K562 (cell line): Measurements from ENCODE around the gene OR2AJ1. TPM values are rescaled to one million over a fixed set of nuclear protein-coding genes. Genes with fewer than 3 reads are reported as not detected.

Source experiments
- ARID1B ChIP-seq: fragments of 450-650 bp; IDR thresholded peaks from 2 replicates; pipeline ENCODE4 v1.6.1; 2016; ENCODE audit warnings: antibody characterized with exemption, mild to moderate bottlenecking, inconsistent platforms
- DPF2 ChIP-seq: fragments of 450-650 bp; IDR thresholded peaks from 2 replicates; pipeline ENCODE4 v1.6.1; 2016
- HMBOX1 ChIP-seq: sonication (generic); IDR thresholded peaks from 2 replicates; pipeline ENCODE4 v1.6.1; 2016
- KDM2B ChIP-seq: fragments of 250-450 bp; sonication (Bioruptor Pico); IDR thresholded peaks from 2 replicates; pipeline ENCODE4 v1.8.0; 2021; ENCODE audit warnings: mild to moderate bottlenecking, moderate library complexity
- MTA2 ChIP-seq: fragments of 450-650 bp; IDR thresholded peaks from 2 replicates; pipeline ENCODE4 v1.6.1; 2016; ENCODE audit warnings: low read depth
- NCOA2 ChIP-seq, 2 experiments: fragments of 450-650 bp; IDR thresholded peaks; 2 replicates each; pipeline ENCODE4 v1.6.1; 2018; ENCODE audit warnings: mild to moderate bottlenecking in 2 of 2, moderate library complexity in 1 of 2; ENCODE audit not compliant: partially characterized antibody in 2 of 2
- PRMT5 ChIP-seq: sonication (generic); formaldehyde crosslinking; IDR thresholded peaks from 2 replicates; pipeline ENCODE4 v1.5.0; 2020; ENCODE audit warnings: missing genetic modification reagents
- TAF1 ChIP-seq: IDR thresholded peaks from 2 replicates; pipeline ENCODE4 v1.6.1; 2011; ENCODE audit warnings: mild to moderate bottlenecking, low read length, moderate library complexity; ENCODE audit not compliant: insufficient read depth, control insufficient read depth, severe bottlenecking; ENCODE audit errors: extremely low read depth
- ZBTB40 ChIP-seq, 2 experiments: fragments of 450-650 bp in 1 of 2; sonication (generic) in 1 of 2; formaldehyde crosslinking in 1 of 2; IDR thresholded peaks; 2 replicates each; pipeline versions ENCODE4 v1.7.1 to v1.9.0; 2016 to 2022; ENCODE audit warnings: inconsistent platforms in 1 of 2, mild to moderate bottlenecking in 1 of 2, missing genetic modification reagents in 1 of 2
- ZNF197 ChIP-seq: fragments of 200-800 bp; sonication (Bioruptor generic); IDR thresholded peaks from 2 replicates; pipeline ENCODE4 v1.6.1; 2016; ENCODE audit warnings: low read depth, missing genetic modification characterization, missing compliant biosample characterization
- ZNF280B ChIP-seq: fragments of 250-450 bp; sonication (Bioruptor Pico); IDR thresholded peaks from 2 replicates; pipeline ENCODE4 v1.5.1; 2021; ENCODE audit warnings: mild to moderate bottlenecking
- ZNF644 ChIP-seq: fragments of 200-800 bp; sonication (Bioruptor generic); IDR thresholded peaks from 2 replicates; pipeline ENCODE4 v1.6.1; 2016; ENCODE audit warnings: low read depth, missing genetic modification characterization, missing compliant biosample characterization
- polyA plus RNA-seq, 8 experiments: library from polyadenylated mRNA; depleted of rRNA in 4 of 8; stranded (reverse) in 5 of 8; unstranded in 3 of 8; fragments of >200 nt; fragmentation: Nextera tagmentation in 2 of 8; fragmentation: Illumina TruSeq in 1 of 8; extraction: Ambion mirVana in 2 of 8; extraction: Trizol in 1 of 8; gene quantifications; 2 replicates each; pipeline versions ENCODE4 v1.2.1 to v1.2.3, GENCODE V29; 2011 to 2014; ENCODE audit warnings: inconsistent platforms in 1 of 8, missing spikeins in 1 of 8
- total RNA-seq, 7 experiments: library from RNA; depleted of rRNA in 6 of 7; stranded (reverse); fragments of >200 nt in 6 of 7; fragmentation: Illumina TruSeq in 2 of 7; extraction: Trizol in 2 of 7; gene quantifications; 2 replicates each; pipeline versions ENCODE4 v1.2.1 to v1.2.3, GENCODE V29; 2011 to 2021; ENCODE audit warnings: low replicate concordance in 1 of 7
- TF ChIP-seq, protein P1 (sequence below): fragments of 250-450 bp; sonication (Bioruptor Pico); IDR thresholded peaks from 2 replicates; pipeline ENCODE4 v1.8.0; 2022; ENCODE audit warnings: moderate library complexity, mild to moderate bottlenecking, inconsistent platforms
- TF ChIP-seq, protein P2 (sequence below): fragments of 450-650 bp; conservative IDR thresholded peaks from 2 replicates; pipeline ENCODE4 v1.6.1; 2016; ENCODE audit warnings: missing genetic modification characterization, low read depth, mild to moderate bottlenecking, missing compliant biosample characterization, moderate library complexity

OR2AJ1 gene
- total and polyA plus RNA-seq, 9 of the 15 experiments (the other 6 are each of a cell fraction or from before 2014, with no cell fraction given) = not detected

- no peak for TF ChIP-seq TAF1
- no peak for TF ChIP-seq ZNF197
- TF ChIP-seq DPF2 = peak; percentile 44; the same call in 1 of the 2 replicates
- TF ChIP-seq, protein P1, sequence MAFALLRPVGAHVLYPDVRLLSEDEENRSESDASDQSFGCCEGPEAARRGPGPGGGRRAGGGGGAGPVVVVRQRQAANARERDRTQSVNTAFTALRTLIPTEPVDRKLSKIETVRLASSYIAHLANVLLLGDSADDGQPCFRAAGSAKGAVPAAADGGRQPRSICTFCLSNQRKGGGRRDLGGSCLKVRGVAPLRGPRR (CRISPR knock-in tag) = 0 out of 2 replicates have a peak, but pooled peaks have one; percentile 28
- TF ChIP-seq ZNF280B = no peak
- TF ChIP-seq ZBTB40 (IDR thresholded peaks at IDR 0.05) = peak; percentile 73
- no peak for TF ChIP-seq ZBTB40 (CRISPR knock-in tag; IDR thresholded peaks at IDR 0.05)
- no peak for TF ChIP-seq NCOA2 (IDR thresholded peaks at IDR 0.05; ENCODE audit: partially characterized antibody in 2 of 2)
- no peak for TF ChIP-seq ZNF644
- TF ChIP-seq HMBOX1 = peak; percentile 56; the same call in 1 of the 2 replicates
- TF ChIP-seq, protein P2, sequence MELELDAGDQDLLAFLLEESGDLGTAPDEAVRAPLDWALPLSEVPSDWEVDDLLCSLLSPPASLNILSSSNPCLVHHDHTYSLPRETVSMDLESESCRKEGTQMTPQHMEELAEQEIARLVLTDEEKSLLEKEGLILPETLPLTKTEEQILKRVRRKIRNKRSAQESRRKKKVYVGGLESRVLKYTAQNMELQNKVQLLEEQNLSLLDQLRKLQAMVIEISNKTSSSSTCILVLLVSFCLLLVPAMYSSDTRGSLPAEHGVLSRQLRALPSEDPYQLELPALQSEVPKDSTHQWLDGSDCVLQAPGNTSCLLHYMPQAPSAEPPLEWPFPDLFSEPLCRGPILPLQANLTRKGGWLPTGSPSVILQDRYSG (tag) = 0 out of 2 replicates have a peak, but pooled peaks have one; percentile 44
- peak; percentile 72 for TF ChIP-seq ARID1B
- no peak for TF ChIP-seq PRMT5
- no peak for TF ChIP-seq KDM2B (CRISPR knock-in tag)
- peak; percentile 34; the same call in 1 of the 2 replicates for TF ChIP-seq MTA2
Measured at GRCh38 chr1:247906504-247907047, 18.1 kb upstream of the OR2AJ1 start (continued).
